KMS-11 (cell line): ENCODE measurements around the gene PTPN20.

Source experiments
- H2AFZ ChIP-seq: fragments of 200-600 bp; sonication (generic); 2 replicates; pipeline ENCODE4 v1.6.1; 2016; ENCODE audit warnings: antibody characterized with exemption, mixed run types, low read depth
- H3K27ac ChIP-seq: fragments of 200-600 bp; sonication (generic); 2 replicates; pipeline ENCODE4 v1.6.1; 2016; ENCODE audit warnings: mild to moderate bottlenecking, mixed run types
- H3K27me3 ChIP-seq: fragments of 200-600 bp; sonication (generic); 2 replicates; pipeline ENCODE4 v1.6.1; 2017; ENCODE audit warnings: mild to moderate bottlenecking, low read depth, mixed run types, moderate library complexity; ENCODE audit not compliant: insufficient read depth
- H3K36me3 ChIP-seq: fragments of 200-600 bp; sonication (generic); 2 replicates; pipeline ENCODE4 v1.6.1; 2017; ENCODE audit warnings: mild to moderate bottlenecking, mixed run types; ENCODE audit not compliant: insufficient read depth
- H3K4me1 ChIP-seq: fragments of 200-600 bp; sonication (generic); 2 replicates; pipeline ENCODE4 v1.6.1; 2016; ENCODE audit warnings: mild to moderate bottlenecking, low read depth, mixed run types; ENCODE audit not compliant: poor library complexity, severe bottlenecking
- H3K4me2 ChIP-seq: fragments of 200-600 bp; sonication (generic); 2 replicates; pipeline ENCODE4 v1.7.0; 2016; ENCODE audit warnings: mild to moderate bottlenecking, mixed run types
- H3K4me3 ChIP-seq: fragments of 200-600 bp; sonication (generic); IDR thresholded peaks from 2 replicates; pipeline ENCODE4 v1.6.1; 2017; ENCODE audit warnings: low read depth, low read length, mixed read lengths; ENCODE audit not compliant: insufficient read depth
- H3K79me2 ChIP-seq: fragments of 200-600 bp; sonication (generic); 2 replicates; pipeline ENCODE4 v1.6.1; 2016; ENCODE audit warnings: low read depth, mixed run types; ENCODE audit not compliant: insufficient read depth
- H3K9ac ChIP-seq: fragments of 200-600 bp; sonication (generic); 2 replicates; pipeline ENCODE4 v1.6.1; 2016; ENCODE audit warnings: mild to moderate bottlenecking, mixed run types
- H4K20me1 ChIP-seq: fragments of 200-600 bp; sonication (generic); 2 replicates; pipeline ENCODE4 v1.6.1; 2016; ENCODE audit warnings: mild to moderate bottlenecking, mixed run types; ENCODE audit not compliant: insufficient read depth
- CTCF ChIP-seq: fragments of 200-600 bp; sonication (generic); conservative IDR thresholded peaks from 2 replicates; pipeline ENCODE4 v1.6.1; 2017; ENCODE audit warnings: low read depth, mild to moderate bottlenecking, antibody characterized with exemption, low read length, moderate library complexity, mixed read lengths

The PTPN20 gene

DNA sequence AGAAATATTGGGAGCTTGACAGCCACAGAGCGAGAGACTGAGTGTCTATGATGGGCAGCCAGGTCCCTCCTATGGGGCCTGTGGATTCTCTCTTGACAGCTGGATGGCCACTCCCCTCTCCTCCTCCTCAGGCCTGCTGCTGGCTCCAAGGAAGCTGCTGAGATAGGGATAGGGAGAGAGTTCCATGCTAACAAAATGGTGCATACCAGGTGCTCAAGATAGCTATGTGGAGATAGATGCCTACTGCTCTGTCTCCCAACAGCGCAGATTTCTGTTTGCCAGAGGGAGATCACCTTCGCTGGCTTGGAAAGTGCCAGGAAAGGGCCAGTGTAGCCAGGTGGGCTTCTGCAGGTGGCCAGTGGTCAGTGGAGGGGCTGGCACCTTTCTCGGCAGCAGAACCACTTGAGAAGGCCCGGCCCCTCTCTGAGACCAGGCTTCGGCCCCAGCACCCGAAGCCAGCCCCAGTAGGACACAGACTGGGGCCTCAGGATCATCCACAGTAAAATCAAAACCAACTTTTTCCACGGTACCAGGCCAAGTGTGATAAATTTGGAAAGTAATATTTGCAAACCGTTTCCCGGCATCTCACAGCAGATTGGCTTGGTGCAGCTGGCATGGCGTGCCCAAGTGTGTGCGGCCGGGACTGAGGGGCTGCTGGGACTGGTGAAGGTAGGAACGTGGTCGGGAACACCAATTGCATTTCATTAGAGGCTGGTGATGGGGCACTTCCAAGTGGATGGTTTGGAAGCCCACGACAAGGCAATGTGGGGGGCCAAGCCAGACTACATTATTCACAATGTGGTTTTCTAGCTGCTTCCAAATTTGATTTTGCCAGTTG, 139.6 kb downstream of the PTPN20 start:
- H3K9ac ChIP-seq = no peak overlapping the region
- H3K27me3 ChIP-seq = no peaks in the 10 kb centered on the region
- H3K4me2 ChIP-seq = no peak overlapping the region
- no peak overlapping the region for H3K4me3 ChIP-seq
- TF ChIP-seq CTCF = no peak
- no peaks in the 10 kb centered on the region for H3K4me1 ChIP-seq
- no peaks in the 10 kb centered on the region for H4K20me1 ChIP-seq
- H3K27ac ChIP-seq = no peak overlapping the region
- H3K36me3 ChIP-seq = no peaks in the 10 kb centered on the region
- H2AFZ ChIP-seq = no peak overlapping the region
- no peaks in the 10 kb centered on the region for H3K79me2 ChIP-seq

DNA sequence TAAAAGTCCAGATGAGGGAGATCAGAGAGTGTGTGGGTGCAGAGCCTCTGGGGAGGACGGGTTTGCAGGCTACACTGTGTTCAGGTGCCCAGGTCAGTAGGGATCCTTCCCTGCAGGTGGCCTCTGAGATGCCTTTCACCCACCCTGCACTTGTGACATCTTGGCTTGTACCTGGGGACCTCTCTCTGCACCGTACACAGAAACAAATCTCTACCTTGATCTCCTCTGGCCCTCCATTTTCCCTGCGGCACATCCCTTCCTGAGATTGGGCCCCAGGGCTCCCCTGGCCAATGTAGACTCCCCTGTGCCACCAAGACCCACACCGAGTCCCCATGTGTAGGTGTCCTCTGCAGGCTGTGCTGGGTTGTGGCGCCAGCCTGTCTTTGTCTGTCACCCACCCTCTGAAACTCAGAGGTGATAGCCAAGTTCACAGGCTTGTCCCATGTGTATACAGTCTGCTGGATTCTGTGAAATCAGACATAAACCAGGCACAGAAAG, 140.6 kb downstream of the PTPN20 start:
- no peak overlapping the region for H3K27ac ChIP-seq
- H4K20me1 ChIP-seq = no peaks in the 10 kb centered on the region
- H3K79me2 ChIP-seq = no peaks in the 10 kb centered on the region
- H3K9ac ChIP-seq = no peak overlapping the region
- no peaks in the 10 kb centered on the region for H3K36me3 ChIP-seq
- no peak overlapping the region for H3K4me3 ChIP-seq
- H3K4me1 ChIP-seq = no peaks in the 10 kb centered on the region
- no peak overlapping the region for H2AFZ ChIP-seq
- no peaks in the 10 kb centered on the region for H3K27me3 ChIP-seq
- no peak overlapping the region for H3K4me2 ChIP-seq
- TF ChIP-seq CTCF = no peak
